Medulla oblongata (tissue), 1 donor: ENCODE data around the gene PRICKLE4.

Experiments used
- DNase-seq: peaks from one replicate; pipeline ENCODE4 v3.0.0-alpha.2; 2015; ENCODE audit errors: extremely low spot score

PRICKLE4 gene

GRCh38 chr6:41771058-41771983, 9.3 kb upstream of the PRICKLE4 start:
- DNase-seq, result no peak

- DNase-seq, result no peak
Measured at GRCh38 chr6:41774841-41775240, 5.7 kb upstream of the PRICKLE4 start.

- no peak for DNase-seq
Measured at GRCh38 chr6:41775293-41775882, 5.2 kb upstream of the PRICKLE4 start.

GRCh38 chr6:41777551-41778285, 2.9 kb upstream of the PRICKLE4 start:
- DNase-seq, result no peak

- DNase-seq, result no peak
Measured at GRCh38 chr6:41778895-41779294, 1.7 kb upstream of the PRICKLE4 start.

- DNase-seq, result peak; percentile 7
Measured at GRCh38 chr6:41779336-41779735, 1.2 kb upstream of the PRICKLE4 start.

- peak; percentile 99 for DNase-seq
Measured at GRCh38 chr6:41779788-41780550, 613 bp upstream of the PRICKLE4 start, which contains the start of gene FRS3. TSS of gene FRS3 (minus strand) at chr6:41779900. CDS start at chr6:41776987, 2,913 bp downstream.

- no peak for DNase-seq
Measured at GRCh38 chr6:41781366-41781730, 766 bp downstream of the PRICKLE4 start.

- DNase-seq, result no peak
Measured at GRCh38 chr6:41783106-41783780, 2.7 kb downstream of the PRICKLE4 start.

- DNase-seq, result peak; percentile 17
Measured at GRCh38 chr6:41784581-41785171, 4.1 kb downstream of the PRICKLE4 start.

- DNase-seq, result no peak
Measured at GRCh38 chr6:41785254-41785653, 4.7 kb downstream of the PRICKLE4 start.

- peak; percentile 50 for DNase-seq
Measured at GRCh38 chr6:41785689-41786450, 5.3 kb downstream of the PRICKLE4 start.

- peak; percentile 94 for DNase-seq
Measured at GRCh38 chr6:41786451-41787218, 6.1 kb downstream of the PRICKLE4 start.

- peak; percentile 94 for DNase-seq
Measured at GRCh38 chr6:41787219-41787917, 6.8 kb downstream of the PRICKLE4 start, which contains the start of gene TOMM6. TSS of gene TOMM6 (plus strand) at chr6:41787694. CDS start at chr6:41787698, 4 bp downstream.

GRCh38 chr6:41789390-41789724, 8.8 kb downstream of the PRICKLE4 start:
- no peak for DNase-seq

GRCh38 chr6:41790045-41790444, 9.5 kb downstream of the PRICKLE4 start:
- DNase-seq, result no peak

- DNase-seq, result no peak
Measured at GRCh38 chr6:41791305-41791704, 10.7 kb downstream of the PRICKLE4 start.

GRCh38 chr6:41791984-41792383, 11.4 kb downstream of the PRICKLE4 start:
- no peak for DNase-seq
